Neural cell (in vitro differentiated cells): ENCODE data around the gene MON2. TPM values are rescaled to one million over a fixed set of nuclear protein-coding genes. Genes with fewer than 3 reads are reported as not detected.

Experiments used
- H2AFZ ChIP-seq: fragments of 200-600, 300-800 bp; sonication (generic), shearing (Covaris generic); 2 replicates; pipeline ENCODE4 v1.6.0; 2014; ENCODE audit warnings: low read depth, mild to moderate bottlenecking, antibody characterized with exemption, low read length, moderate library complexity
- H3F3A ChIP-seq: fragments of 200-600 bp; shearing (Covaris generic); 2 replicates; pipeline ENCODE4 v1.6.1; 2016; ENCODE audit warnings: mild to moderate bottlenecking, moderate library complexity, mixed read lengths, antibody characterized with exemption, low read length; ENCODE audit not compliant: insufficient read depth, poor library complexity, severe bottlenecking
- H3K27ac ChIP-seq: fragments of 200-600, 300-800 bp; sonication (generic), shearing (Covaris generic); 2 replicates; pipeline ENCODE4 v1.5.1; 2014; ENCODE audit warnings: mild to moderate bottlenecking, low read length, moderate library complexity
- H3K27me3 ChIP-seq: fragments of 300-800, 200-600 bp; sonication (generic), shearing (Covaris generic); 2 replicates; pipeline ENCODE4 v1.6.0; 2014; ENCODE audit warnings: mild to moderate bottlenecking, low read depth, low read length, moderate library complexity; ENCODE audit not compliant: insufficient read depth
- H3K36me3 ChIP-seq: fragments of 300-800, 200-600 bp; sonication (generic), shearing (Covaris generic); 2 replicates; pipeline ENCODE4 v1.5.1; 2014; ENCODE audit warnings: mild to moderate bottlenecking, antibody characterized with exemption, low read length, moderate library complexity; ENCODE audit not compliant: insufficient read depth
- H3K4me2 ChIP-seq: fragments of 300-800, 200-600 bp; sonication (generic), shearing (Covaris generic); 2 replicates; pipeline ENCODE4 v1.6.0; 2014; ENCODE audit warnings: mild to moderate bottlenecking, low read length
- H3K4me3 ChIP-seq: fragments of 300-800, 200-600 bp; sonication (generic), shearing (Covaris generic); 2 replicates; pipeline ENCODE4 v1.5.1; 2014; ENCODE audit warnings: mild to moderate bottlenecking, low read length, moderate library complexity
- H3K79me2 ChIP-seq: fragments of 200-600 bp; shearing (Covaris generic); replicated peaks from 2 replicates; pipeline ENCODE4 v1.6.0; 2014; ENCODE audit warnings: mild to moderate bottlenecking, low read length, moderate library complexity; ENCODE audit not compliant: insufficient read depth
- H3K9ac ChIP-seq: fragments of 300-800, 200-600 bp; sonication (generic), shearing (Covaris generic); 2 replicates; pipeline ENCODE4 v1.6.1; 2016; ENCODE audit warnings: mild to moderate bottlenecking, low read length, mixed read lengths
- H3K9me2 ChIP-seq: fragments of 200-600 bp; shearing (Covaris generic); 2 replicates; pipeline ENCODE4 v1.6.1; 2016; ENCODE audit warnings: mild to moderate bottlenecking, low read length, mixed read lengths; ENCODE audit not compliant: insufficient read depth
- H3K9me3 ChIP-seq: fragments of 200-600, 300-800 bp; sonication (generic), shearing (Covaris generic); 2 replicates; pipeline ENCODE4 v1.6.1; 2016; ENCODE audit warnings: mild to moderate bottlenecking, mixed run types, low read length, moderate library complexity, mixed read lengths
- H4K20me1 ChIP-seq: fragments of 200-600 bp; shearing (Covaris generic); 2 replicates; pipeline ENCODE4 v1.6.1; 2016; ENCODE audit warnings: mild to moderate bottlenecking, mixed run types; ENCODE audit not compliant: insufficient read depth
- CTCF ChIP-seq: fragments of 450-650 bp; IDR thresholded peaks from 2 replicates; pipeline ENCODE4 v1.5.1; 2014; ENCODE audit warnings: antibody characterized with exemption, mild to moderate bottlenecking, moderate library complexity; ENCODE audit not compliant: poor library complexity, severe bottlenecking
- EP300 ChIP-seq: fragments of 450-650 bp; conservative IDR thresholded peaks from 2 replicates; pipeline ENCODE4 v1.6.1; 2014; ENCODE audit warnings: antibody characterized with exemption, mild to moderate bottlenecking, moderate library complexity; ENCODE audit not compliant: poor library complexity, severe bottlenecking
- EZH2 ChIP-seq: fragments of 200-600, 300-800 bp; shearing (Covaris generic), sonication (generic); IDR thresholded peaks from 2 replicates; pipeline ENCODE4 v1.6.1; 2014; ENCODE audit warnings: antibody characterized with exemption, low read length, borderline replicate concordance, mild to moderate bottlenecking; ENCODE audit not compliant: insufficient read depth, poor library complexity, severe bottlenecking
- MXI1 ChIP-seq: fragments of 450-650 bp; conservative IDR thresholded peaks from 2 replicates; pipeline ENCODE4 v1.6.1; 2014; ENCODE audit warnings: antibody characterized with exemption, mild to moderate bottlenecking; ENCODE audit not compliant: poor library complexity, severe bottlenecking
- POLR2AphosphoS5 ChIP-seq: IDR thresholded peaks from 2 replicates; pipeline ENCODE4 v1.6.1; 2012
- RAD21 ChIP-seq: fragments of 450-650 bp; conservative IDR thresholded peaks from 2 replicates; pipeline ENCODE4 v1.6.1; 2014; ENCODE audit warnings: antibody characterized with exemption, mild to moderate bottlenecking, moderate library complexity
- SMC3 ChIP-seq: fragments of 450-650 bp; conservative IDR thresholded peaks from 2 replicates; pipeline ENCODE4 v1.6.1; 2014; ENCODE audit warnings: antibody characterized with exemption, mild to moderate bottlenecking, moderate library complexity; ENCODE audit not compliant: poor library complexity
- TAF1 ChIP-seq: IDR thresholded peaks from 2 replicates; pipeline ENCODE4 v1.6.1; 2012; ENCODE audit warnings: low read depth
- polyA plus RNA-seq: library from polyadenylated mRNA; depleted of rRNA; stranded (reverse); fragments of >200 nt; gene quantifications from 2 replicates; pipeline ENCODE4 v1.2.3, GENCODE V29; 2014
- TF ChIP-seq, protein P1 (sequence below): IDR thresholded peaks from 2 replicates; pipeline ENCODE4 v1.6.1; 2012; ENCODE audit warnings: borderline replicate concordance

Gene MON2
- polyA plus RNA-seq, 1 donor from 2014 or later, result 44.2 TPM

DNA sequence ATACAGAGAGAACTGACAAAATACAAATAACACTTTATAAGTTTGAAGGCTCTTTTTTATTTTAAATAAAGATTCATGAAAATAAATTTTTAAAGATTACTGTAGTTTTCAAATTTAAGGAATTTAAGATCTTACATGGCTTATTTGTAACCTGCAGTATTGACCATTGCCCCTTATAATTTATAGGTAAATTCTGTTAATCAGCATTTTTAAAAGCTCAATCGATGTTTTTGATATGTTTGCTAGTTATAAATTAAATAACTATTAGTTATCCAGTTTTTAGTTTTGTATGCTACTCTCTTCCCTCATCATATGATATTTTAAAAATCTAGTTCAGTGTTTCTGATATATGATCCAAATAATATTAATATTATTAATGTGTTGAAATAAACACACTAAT, 109.9 kb downstream of the MON2 start:
- H3K27ac ChIP-seq, result no peak overlapping the region
- H3K79me2 ChIP-seq, result no peaks in the 10 kb centered on the region
- H3F3A ChIP-seq, result no peaks in the 10 kb centered on the region
- H3K9ac ChIP-seq, result no peak overlapping the region
- H3K4me2 ChIP-seq, result no peak overlapping the region
- H3K9me3 ChIP-seq, result no peaks in the 10 kb centered on the region
- H2AFZ ChIP-seq, result no peak overlapping the region
- no peaks in the 10 kb centered on the region for H4K20me1 ChIP-seq
- no peaks in the 10 kb centered on the region for H3K27me3 ChIP-seq
- no peak overlapping the region for H3K4me3 ChIP-seq
- no peaks in the 10 kb centered on the region for H3K36me3 ChIP-seq
- no peaks in the 10 kb centered on the region for H3K9me2 ChIP-seq
- TF ChIP-seq MXI1, result no peak
- TF ChIP-seq, protein P1, sequence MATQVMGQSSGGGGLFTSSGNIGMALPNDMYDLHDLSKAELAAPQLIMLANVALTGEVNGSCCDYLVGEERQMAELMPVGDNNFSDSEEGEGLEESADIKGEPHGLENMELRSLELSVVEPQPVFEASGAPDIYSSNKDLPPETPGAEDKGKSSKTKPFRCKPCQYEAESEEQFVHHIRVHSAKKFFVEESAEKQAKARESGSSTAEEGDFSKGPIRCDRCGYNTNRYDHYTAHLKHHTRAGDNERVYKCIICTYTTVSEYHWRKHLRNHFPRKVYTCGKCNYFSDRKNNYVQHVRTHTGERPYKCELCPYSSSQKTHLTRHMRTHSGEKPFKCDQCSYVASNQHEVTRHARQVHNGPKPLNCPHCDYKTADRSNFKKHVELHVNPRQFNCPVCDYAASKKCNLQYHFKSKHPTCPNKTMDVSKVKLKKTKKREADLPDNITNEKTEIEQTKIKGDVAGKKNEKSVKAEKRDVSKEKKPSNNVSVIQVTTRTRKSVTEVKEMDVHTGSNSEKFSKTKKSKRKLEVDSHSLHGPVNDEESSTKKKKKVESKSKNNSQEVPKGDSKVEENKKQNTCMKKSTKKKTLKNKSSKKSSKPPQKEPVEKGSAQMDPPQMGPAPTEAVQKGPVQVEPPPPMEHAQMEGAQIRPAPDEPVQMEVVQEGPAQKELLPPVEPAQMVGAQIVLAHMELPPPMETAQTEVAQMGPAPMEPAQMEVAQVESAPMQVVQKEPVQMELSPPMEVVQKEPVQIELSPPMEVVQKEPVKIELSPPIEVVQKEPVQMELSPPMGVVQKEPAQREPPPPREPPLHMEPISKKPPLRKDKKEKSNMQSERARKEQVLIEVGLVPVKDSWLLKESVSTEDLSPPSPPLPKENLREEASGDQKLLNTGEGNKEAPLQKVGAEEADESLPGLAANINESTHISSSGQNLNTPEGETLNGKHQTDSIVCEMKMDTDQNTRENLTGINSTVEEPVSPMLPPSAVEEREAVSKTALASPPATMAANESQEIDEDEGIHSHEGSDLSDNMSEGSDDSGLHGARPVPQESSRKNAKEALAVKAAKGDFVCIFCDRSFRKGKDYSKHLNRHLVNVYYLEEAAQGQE, result no peak

GRCh38 chr12:62578726-62579125, 112.1 kb downstream of the MON2 start:
- TF ChIP-seq EZH2, result no peak
- TF ChIP-seq, protein P1, result no peak
- TF ChIP-seq MXI1, result no peak
- TF ChIP-seq TAF1, result no peak
- no peak for TF ChIP-seq CTCF
- no peak for TF ChIP-seq RAD21
- no peak for TF ChIP-seq POLR2AphosphoS5
- no peak for TF ChIP-seq SMC3
- no peak for TF ChIP-seq EP300

More at GRCh38 chr12:62578726-62579125, 112.1 kb downstream of the MON2 start:
- Histone ChIP-seq H4K20me1 (no peaks in the 10 kb centered on the region), H3F3A (no peaks in the 10 kb centered on the region), H3K27me3 (no peaks in the 10 kb centered on the region), H3K79me2 (no peaks in the 10 kb centered on the region), H3K4me3 (no peak overlapping the region), H3K4me2 (no peak overlapping the region), H3K9me2 (no peaks in the 10 kb centered on the region), H3K27ac (no peak overlapping the region), H3K36me3 (no peaks in the 10 kb centered on the region), H3K9ac (no peak overlapping the region), H3K9me3 (no peaks in the 10 kb centered on the region), H2AFZ (no peak overlapping the region)
